GM12875 (cell line): ENCODE data around the gene GNB1L.

ENCODE experiments used
- H3K4me3 ChIP-seq: one replicate; pipeline ENCODE4 v1.5.1; 2011; ENCODE audit warnings: low read depth, low read length, control low read depth
- TF ChIP-seq, protein P1 (sequence below): IDR thresholded peaks from 2 replicates; pipeline ENCODE4 v1.5.1; 2011; ENCODE audit warnings: low read depth, mild to moderate bottlenecking, control low read depth, inconsistent platforms, low read length, moderate library complexity, borderline replicate concordance; ENCODE audit not compliant: insufficient read depth

GNB1L gene

DNA sequence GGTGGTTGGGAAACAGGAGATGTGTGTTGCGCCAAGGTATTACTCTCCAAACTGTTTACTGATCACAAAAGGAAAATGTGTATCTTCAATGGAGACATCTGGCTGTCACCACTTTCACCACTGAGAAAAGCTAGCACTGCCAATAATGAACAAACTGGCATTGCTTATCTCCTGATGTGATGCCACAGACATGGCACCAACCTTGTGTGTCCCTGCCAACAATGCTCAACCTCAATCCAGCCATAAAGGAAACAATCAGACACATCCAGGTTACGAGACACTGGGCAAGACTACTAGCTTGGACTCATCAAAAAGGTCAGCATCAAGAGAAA lies 28.1 kb downstream of the GNB1L start:
- H3K4me3 ChIP-seq: no peak overlapping the region
- TF ChIP-seq, protein P1, sequence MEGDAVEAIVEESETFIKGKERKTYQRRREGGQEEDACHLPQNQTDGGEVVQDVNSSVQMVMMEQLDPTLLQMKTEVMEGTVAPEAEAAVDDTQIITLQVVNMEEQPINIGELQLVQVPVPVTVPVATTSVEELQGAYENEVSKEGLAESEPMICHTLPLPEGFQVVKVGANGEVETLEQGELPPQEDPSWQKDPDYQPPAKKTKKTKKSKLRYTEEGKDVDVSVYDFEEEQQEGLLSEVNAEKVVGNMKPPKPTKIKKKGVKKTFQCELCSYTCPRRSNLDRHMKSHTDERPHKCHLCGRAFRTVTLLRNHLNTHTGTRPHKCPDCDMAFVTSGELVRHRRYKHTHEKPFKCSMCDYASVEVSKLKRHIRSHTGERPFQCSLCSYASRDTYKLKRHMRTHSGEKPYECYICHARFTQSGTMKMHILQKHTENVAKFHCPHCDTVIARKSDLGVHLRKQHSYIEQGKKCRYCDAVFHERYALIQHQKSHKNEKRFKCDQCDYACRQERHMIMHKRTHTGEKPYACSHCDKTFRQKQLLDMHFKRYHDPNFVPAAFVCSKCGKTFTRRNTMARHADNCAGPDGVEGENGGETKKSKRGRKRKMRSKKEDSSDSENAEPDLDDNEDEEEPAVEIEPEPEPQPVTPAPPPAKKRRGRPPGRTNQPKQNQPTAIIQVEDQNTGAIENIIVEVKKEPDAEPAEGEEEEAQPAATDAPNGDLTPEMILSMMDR: no peak

DNA sequence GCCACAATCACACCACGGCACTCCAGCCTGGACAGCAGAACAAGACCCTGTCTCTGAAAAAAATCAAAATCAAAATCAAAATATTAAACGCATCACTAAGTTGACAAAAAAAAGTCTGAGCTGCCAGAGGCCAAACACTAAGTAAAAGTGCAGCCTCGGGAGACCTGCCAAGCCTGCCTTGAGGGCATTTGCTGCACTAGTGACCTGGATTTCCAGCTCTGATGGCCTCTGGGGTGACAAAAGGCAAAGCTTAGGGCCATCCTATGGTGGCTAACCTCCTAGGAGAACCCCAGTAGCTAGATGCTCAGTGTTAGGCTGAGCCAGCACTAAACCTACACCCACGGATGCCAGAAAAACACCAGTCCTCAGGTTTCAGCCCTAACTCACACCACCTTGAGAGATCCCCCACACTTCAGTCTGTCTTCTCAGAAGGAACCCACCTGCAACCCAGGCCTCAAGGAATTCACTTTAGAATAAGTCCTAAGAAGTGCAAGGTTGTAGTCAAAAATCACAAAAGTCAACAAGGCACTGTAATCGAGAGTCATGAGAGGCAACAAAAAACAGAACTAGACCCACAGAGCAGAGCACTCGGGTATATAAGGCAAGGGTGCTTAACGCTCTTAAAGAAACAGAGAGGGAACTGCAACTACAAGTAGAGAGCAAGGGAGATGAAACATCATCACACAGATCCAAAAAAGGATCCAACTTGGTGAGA lies 28.6 kb downstream of the GNB1L start:
- TF ChIP-seq, protein P1: no peak
- H3K4me3 ChIP-seq: no peak overlapping the region

DNA sequence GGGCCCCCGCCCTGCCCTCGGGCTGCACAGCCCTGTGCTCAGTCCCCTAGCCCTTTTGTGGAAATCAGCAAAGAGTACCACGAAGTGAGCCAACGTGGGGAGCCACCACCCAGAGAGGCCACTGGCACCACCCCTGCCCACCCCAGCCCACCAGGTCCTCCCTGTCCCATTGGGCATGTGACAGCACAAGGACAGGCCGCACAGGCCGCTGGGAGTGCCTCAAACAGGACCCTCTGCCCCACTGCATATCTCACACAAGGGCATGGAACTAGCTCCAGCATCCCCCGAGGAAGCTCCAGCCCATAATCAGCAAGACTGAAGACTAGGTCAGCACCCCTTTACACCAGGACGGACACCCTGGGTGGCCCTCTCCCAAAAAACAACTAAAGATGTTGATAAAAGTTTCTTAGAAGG lies 29.7 kb downstream of the GNB1L start:
- no peak overlapping the region for H3K4me3 ChIP-seq
- TF ChIP-seq, protein P1: no peak

DNA sequence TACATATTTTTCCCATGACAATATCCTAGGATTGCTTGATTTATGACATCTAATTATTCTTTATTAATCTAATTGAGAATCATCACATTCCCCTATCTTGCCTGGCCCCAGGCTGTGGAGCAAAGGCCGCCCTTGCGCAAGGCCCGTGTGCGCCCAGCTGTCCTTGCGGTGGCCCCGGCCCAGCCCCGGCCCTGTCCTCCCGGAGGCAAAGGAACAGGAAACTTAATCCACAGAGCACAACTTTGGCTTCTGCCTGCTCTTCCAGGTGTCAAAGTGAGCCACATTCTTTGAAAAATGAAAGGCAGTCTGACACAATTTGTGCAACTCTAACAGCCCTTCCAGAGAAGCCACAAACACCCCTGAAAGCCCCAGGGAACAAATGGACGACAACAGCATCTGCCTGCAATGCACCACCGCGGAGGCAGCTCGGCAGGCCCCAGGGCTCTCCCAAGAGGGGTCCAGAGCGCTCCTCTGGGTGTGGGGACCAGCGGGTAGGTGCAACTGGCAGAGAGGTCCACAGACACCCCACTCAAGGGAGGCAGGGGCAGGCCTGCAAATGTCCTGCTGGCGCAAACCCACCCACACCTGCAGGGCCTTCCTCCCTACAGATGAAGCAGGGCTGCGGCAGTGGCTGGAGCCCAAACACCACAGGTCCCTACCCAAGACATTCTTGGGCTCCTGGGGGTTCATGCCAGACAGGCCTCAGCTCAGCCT lies 30.3 kb downstream of the GNB1L start:
- TF ChIP-seq, protein P1: no peak
- H3K4me3 ChIP-seq: no peak overlapping the region

DNA sequence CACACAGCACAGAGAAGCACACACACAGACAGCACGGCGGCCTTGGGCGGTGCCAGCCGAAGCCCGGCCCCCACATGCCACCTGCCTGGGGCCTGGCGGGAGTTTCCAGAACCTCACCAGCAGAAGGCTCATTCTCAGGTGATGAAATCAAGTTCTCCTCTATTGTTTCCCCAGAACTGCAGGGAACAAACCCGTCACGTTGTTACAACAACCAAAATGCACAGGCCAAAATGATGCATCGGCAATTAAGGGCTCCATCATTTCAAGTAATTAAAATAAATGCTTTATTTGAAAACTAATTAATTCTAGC lies 30.8 kb downstream of the GNB1L start:
- H3K4me3 ChIP-seq: no peak overlapping the region
- TF ChIP-seq, protein P1: no peak

DNA sequence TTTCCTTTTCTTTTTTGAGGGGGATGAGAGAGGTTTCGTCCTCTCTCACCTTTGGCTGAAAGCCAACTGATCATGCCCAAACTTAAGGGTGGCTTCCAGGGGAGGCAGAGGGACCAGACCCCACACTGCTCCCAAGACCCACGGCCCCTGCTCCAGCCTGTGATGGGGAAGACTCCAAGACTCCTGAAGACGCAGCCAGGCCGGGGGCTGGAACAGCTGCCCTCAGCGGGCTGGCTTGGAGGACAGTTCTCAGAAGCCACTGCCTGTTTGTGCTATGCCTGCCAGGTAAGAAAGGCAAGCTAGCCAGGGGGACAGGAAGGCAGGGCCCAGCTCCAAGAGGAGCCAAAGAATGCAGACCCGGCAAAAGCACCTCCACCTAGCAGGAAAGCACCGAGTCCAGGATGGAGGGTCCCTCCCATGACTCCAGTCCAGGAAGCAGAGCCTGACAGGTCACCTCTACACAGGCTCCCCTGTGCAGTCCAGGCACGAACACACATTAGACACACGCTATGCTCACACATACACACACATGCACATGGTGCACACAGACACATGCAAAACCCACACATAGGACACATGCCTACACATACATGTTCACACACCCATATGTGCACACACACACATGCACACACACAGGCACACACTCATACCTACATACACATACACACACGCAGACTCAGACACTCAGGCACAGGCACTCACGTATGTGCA lies 31.3 kb downstream of the GNB1L start:
- TF ChIP-seq, protein P1: no peak
- H3K4me3 ChIP-seq: no peak overlapping the region
